Measurements from ENCODE around the gene ZNF670.

DNA sequence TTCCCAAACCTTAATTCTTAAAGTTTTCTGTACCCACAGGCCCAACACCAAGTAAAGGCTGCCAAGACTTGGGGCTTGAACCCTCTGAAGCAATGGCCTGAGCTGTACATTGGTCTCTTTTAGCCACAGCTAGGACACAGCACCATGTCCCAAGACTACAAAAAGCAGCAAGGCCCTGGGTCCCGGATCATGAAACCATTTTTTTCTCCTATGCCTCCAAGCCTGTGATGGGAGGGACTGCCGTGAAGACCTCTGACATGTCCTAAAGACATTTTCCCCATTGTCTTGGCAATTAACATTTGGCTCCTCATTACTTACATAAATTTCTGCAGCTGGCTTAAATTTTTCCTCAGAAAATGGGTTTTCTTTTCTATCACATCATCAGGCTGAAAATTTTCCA lies 30.9 kb downstream of the ZNF670 start:
- no peak for TF ChIP-seq CTCF (IDR thresholded peaks at IDR 0.05; ENCODE audit: low read depth, low read length)
- TF ChIP-seq EZH2phosphoT487 (IDR thresholded peaks at IDR 0.05; ENCODE audit: low read depth): no peak
